DMS 273 treated with DMSO at 0.1 percent for 48 hours (cell line): Measurements from ENCODE around the gene COG4.
A peak's percentile ranks its signal among the peaks of the same experiment; 100 is the strongest.
"Not testable (repeated sequence)": the region's sequence is repeated elsewhere in the genome, so short reads cannot be mapped to it uniquely, and the experiment has no call there.

Source experiments
- DNase-seq: peaks from one replicate; lab custom pipeline; 2025; lab: John Stamatoyannopoulos, UW

The COG4 gene

GRCh38 chr16:70523076-70523742 is at the start of gene COG4:
Gene COG4, minus strand, starts transcription at chr16:70523554. Its CDS starts 11 bp downstream, at chr16:70523543.
- peak; percentile 83 for DNase-seq

- no peak for DNase-seq
These were observed 49.5 kb upstream of the COG4 start for GRCh38 chr16:70572926-70573270.

- no peak for DNase-seq
These were observed 48.9 kb upstream of the COG4 start for GRCh38 chr16:70572050-70572925.

GRCh38 chr16:70571623-70572022 is 48.3 kb upstream of the COG4 start:
- no peak for DNase-seq

GRCh38 chr16:70570967-70571570 is 47.7 kb upstream of the COG4 start:
- DNase-seq, result no peak

- no peak for DNase-seq
These were observed 46.4 kb upstream of the COG4 start for GRCh38 chr16:70569752-70570151.

- no peak for DNase-seq
These were observed 45.4 kb upstream of the COG4 start for GRCh38 chr16:70568601-70569237.

GRCh38 chr16:70565053-70565452 is 41.7 kb upstream of the COG4 start:
- DNase-seq, result no peak

GRCh38 chr16:70563636-70564035 is 40.3 kb upstream of the COG4 start:
- no peak for DNase-seq

- no peak for DNase-seq
These were observed 38.3 kb upstream of the COG4 start for GRCh38 chr16:70561623-70562022.

GRCh38 chr16:70556063-70556462 is 32.7 kb upstream of the COG4 start:
- DNase-seq, result no peak

- no peak for DNase-seq
These were observed 30.3 kb upstream of the COG4 start for GRCh38 chr16:70553645-70554044.

- no peak for DNase-seq
These were observed 29.3 kb upstream of the COG4 start for GRCh38 chr16:70552675-70553074.

- DNase-seq, result no peak
These were observed 28.4 kb upstream of the COG4 start for GRCh38 chr16:70551788-70552187.

GRCh38 chr16:70550082-70550481 is 26.7 kb upstream of the COG4 start:
- no peak for DNase-seq

- DNase-seq, result no peak
These were observed 25.6 kb upstream of the COG4 start for GRCh38 chr16:70548936-70549335.

- DNase-seq, result no peak
These were observed 21.2 kb upstream of the COG4 start for GRCh38 chr16:70544548-70544947.

GRCh38 chr16:70540994-70541393 is 17.6 kb upstream of the COG4 start:
- no peak for DNase-seq

- DNase-seq, result no peak
These were observed 11.6 kb upstream of the COG4 start for GRCh38 chr16:70534971-70535370.

- not testable (repeated sequence) for DNase-seq
These were observed 6.6 kb upstream of the COG4 start for GRCh38 chr16:70529954-70530353.

- no peak for DNase-seq
These were observed 5.9 kb upstream of the COG4 start for GRCh38 chr16:70529051-70529777.
